Breast epithelium (tissue), 3 donors: ENCODE data around the gene SERPINA3.

ENCODE experiments used
- POLR2A ChIP-seq: fragments of 450-650 bp; IDR thresholded peaks from one replicate; pipeline ENCODE4 v1.6.1; 2016; ENCODE audit warnings: antibody characterized with exemption, mild to moderate bottlenecking, moderate library complexity
- POLR2AphosphoS5 ChIP-seq, 3 donors: sonication (generic); formaldehyde crosslinking; IDR thresholded peaks; one replicate each; pipeline ENCODE4 v1.6.1; 2017; ENCODE audit warnings: antibody characterized with exemption in 3 of 3
- TF ChIP-seq, protein P1 (sequence below), 3 donors: fragments of 450-650 bp; IDR thresholded peaks; one replicate each; pipeline ENCODE4 v1.5.1; 2016 to 2017; ENCODE audit warnings: antibody characterized with exemption in 3 of 3, mild to moderate bottlenecking in 3 of 3, moderate library complexity in 3 of 3

DNA sequence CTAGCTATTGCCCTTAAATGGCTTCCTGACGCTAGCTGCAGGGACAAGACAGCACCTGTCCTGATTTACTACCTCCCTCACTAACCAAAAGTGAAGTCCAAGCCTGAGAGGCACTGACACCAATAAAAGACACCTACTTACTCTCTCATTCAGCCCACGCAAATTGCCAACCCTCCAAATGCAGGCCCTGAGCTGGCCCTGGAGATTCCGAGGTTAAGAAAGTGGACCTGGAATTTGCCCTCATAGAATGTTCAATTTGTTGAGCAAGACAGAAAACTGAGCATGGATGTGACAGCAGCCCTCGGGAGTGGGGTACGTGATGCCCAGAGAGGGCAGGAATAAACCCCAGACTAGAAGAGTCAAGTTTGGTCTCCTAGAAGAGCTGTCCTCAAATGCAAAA, 16.4 kb downstream of the SERPINA3 start:
- TF ChIP-seq, protein P1, sequence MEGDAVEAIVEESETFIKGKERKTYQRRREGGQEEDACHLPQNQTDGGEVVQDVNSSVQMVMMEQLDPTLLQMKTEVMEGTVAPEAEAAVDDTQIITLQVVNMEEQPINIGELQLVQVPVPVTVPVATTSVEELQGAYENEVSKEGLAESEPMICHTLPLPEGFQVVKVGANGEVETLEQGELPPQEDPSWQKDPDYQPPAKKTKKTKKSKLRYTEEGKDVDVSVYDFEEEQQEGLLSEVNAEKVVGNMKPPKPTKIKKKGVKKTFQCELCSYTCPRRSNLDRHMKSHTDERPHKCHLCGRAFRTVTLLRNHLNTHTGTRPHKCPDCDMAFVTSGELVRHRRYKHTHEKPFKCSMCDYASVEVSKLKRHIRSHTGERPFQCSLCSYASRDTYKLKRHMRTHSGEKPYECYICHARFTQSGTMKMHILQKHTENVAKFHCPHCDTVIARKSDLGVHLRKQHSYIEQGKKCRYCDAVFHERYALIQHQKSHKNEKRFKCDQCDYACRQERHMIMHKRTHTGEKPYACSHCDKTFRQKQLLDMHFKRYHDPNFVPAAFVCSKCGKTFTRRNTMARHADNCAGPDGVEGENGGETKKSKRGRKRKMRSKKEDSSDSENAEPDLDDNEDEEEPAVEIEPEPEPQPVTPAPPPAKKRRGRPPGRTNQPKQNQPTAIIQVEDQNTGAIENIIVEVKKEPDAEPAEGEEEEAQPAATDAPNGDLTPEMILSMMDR (IDR thresholded peaks at IDR 0.05): no peak
- TF ChIP-seq POLR2AphosphoS5 (IDR thresholded peaks at IDR 0.05): no peak
- no peak for TF ChIP-seq POLR2A
